ENCODE results near the gene TP53TG5.

DNA sequence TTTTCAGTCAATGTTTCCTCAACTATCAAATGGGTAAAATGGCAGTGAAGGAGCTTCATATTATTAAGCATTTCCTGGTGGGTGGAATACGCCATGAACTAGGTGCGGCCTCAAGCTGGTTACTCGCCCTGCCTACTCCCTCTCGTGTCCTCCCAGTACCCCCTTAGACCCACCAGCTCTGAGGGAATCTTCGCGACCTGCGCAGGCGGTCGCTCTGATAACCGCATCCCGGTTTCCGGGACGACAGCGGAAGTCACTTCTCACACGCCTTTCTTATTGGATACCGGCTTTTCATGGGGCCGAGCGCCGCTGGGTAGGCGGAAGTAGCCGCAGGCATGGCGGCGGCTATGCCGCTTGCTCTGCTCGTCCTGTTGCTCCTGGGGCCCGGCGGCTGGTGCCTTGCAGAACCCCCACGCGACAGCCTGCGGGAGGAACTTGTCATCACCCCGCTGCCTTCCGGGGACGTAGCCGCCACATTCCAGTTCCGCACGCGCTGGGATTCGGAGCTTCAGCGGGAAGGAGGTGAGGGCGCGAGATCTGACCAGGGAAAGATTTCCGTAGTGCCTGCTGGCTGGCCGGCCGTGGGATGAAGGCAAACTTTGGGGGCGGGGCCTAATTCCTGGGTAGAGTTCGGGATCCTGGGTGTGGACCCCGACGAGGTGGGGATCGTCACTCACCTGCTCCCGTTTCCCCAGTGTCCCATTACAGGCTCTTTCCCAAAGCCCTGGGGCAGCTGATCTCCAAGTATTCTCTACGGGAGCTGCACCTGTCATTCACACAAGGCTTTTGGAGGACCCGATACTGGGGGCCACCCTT is 37.9 kb upstream of the TP53TG5 start, which contains the start of gene PIGT:
- TF ChIP-seq, protein P1, sequence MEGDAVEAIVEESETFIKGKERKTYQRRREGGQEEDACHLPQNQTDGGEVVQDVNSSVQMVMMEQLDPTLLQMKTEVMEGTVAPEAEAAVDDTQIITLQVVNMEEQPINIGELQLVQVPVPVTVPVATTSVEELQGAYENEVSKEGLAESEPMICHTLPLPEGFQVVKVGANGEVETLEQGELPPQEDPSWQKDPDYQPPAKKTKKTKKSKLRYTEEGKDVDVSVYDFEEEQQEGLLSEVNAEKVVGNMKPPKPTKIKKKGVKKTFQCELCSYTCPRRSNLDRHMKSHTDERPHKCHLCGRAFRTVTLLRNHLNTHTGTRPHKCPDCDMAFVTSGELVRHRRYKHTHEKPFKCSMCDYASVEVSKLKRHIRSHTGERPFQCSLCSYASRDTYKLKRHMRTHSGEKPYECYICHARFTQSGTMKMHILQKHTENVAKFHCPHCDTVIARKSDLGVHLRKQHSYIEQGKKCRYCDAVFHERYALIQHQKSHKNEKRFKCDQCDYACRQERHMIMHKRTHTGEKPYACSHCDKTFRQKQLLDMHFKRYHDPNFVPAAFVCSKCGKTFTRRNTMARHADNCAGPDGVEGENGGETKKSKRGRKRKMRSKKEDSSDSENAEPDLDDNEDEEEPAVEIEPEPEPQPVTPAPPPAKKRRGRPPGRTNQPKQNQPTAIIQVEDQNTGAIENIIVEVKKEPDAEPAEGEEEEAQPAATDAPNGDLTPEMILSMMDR (IDR thresholded peaks at IDR 0.05) = no peak
- TF ChIP-seq POLR2A (IDR thresholded peaks at IDR 0.05) = peak; percentile 90

All from sigmoid colon (tissue), 3 donors.